ENCODE measurements around the gene KIFC3. TPM values are rescaled to one million over a fixed set of nuclear protein-coding genes. Genes with fewer than 3 reads are reported as not detected.

KIFC3 gene
- total and polyA plus RNA-seq, 2 of the 13 experiments (the other 11 are each of a cell fraction or from before 2014, with no cell fraction given): 42.1 to 45.3 TPM

DNA sequence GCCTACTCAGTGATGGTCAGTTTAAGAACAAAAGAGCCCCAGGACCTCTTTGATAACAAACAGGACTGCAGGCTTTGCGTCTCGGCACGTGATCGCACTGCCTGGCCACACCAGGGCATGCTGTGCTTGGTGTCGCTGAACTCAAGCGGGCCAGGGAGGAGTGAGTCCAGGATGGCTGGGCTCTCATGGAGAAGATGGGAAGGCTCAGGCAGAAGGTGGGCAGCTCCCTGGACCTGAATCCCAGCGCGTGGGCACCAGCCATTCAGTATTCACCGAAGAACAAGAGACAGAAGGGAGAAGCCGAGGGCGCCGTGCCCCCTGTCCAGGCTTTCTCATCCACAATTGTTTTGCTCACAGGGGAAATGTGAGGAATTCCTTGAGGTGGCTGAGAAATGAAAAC is 54.8 kb downstream of the KIFC3 start:
- Histone ChIP-seq H3K79me2 (ENCODE audit: insufficient read depth, low read length) (no peaks in the 10 kb centered on the region), H3K9ac (ENCODE audit: insufficient read depth, low read depth, low read length) (no peak overlapping the region), H3K27me3 (ENCODE audit: control insufficient read depth in 1 of 2, insufficient read depth in 2 of 2, low read length in 2 of 2) (no peaks in the 10 kb centered on the region), H3K4me3 (replicated peaks in 1 of 3; ENCODE audit: insufficient read depth in 1 of 3, low read depth in 2 of 3, low read length in 3 of 3) (no peak overlapping the region), H2AFZ (ENCODE audit: low read length) (no peak overlapping the region), H3K9me3 (ENCODE audit: low read length) (no peaks in the 10 kb centered on the region), H3K4me2 (ENCODE audit: low read depth, low read length) (no peak overlapping the region), H3K27ac (ENCODE audit: extremely low read length, insufficient read depth, low read length) (no peak overlapping the region), H3K4me1 (ENCODE audit: insufficient read depth, low read length) (no peaks in the 10 kb centered on the region), H4K20me1 (ENCODE audit: insufficient read depth, low read length) (no peaks in the 10 kb centered on the region), H3K36me3 (replicated peaks in 1 of 2; ENCODE audit: control insufficient read depth in 1 of 2, insufficient read depth in 2 of 2, low read length in 2 of 2) (peaks cover 13 to 24% of the 10 kb centered on the region in 2 experiments; a peak in 4 of 5 replicates)
- no peak for FAIRE-seq
- no peak for ATAC-seq
- POLR2A ChIA-PET: interaction anchor here (1.0 kb wide), 1 partner anchor 12 kb away, joined by 5 read pairs; the partner anchor contains the start of gene KATNB1
- TF ChIP-seq, protein P1, sequence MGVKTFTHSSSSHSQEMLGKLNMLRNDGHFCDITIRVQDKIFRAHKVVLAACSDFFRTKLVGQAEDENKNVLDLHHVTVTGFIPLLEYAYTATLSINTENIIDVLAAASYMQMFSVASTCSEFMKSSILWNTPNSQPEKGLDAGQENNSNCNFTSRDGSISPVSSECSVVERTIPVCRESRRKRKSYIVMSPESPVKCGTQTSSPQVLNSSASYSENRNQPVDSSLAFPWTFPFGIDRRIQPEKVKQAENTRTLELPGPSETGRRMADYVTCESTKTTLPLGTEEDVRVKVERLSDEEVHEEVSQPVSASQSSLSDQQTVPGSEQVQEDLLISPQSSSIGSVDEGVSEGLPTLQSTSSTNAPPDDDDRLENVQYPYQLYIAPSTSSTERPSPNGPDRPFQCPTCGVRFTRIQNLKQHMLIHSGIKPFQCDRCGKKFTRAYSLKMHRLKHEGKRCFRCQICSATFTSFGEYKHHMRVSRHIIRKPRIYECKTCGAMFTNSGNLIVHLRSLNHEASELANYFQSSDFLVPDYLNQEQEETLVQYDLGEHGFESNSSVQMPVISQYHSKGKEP (CRISPR knock-in tag; IDR thresholded peaks at IDR 0.05): no peak
- TF ChIP-seq, protein P2, sequence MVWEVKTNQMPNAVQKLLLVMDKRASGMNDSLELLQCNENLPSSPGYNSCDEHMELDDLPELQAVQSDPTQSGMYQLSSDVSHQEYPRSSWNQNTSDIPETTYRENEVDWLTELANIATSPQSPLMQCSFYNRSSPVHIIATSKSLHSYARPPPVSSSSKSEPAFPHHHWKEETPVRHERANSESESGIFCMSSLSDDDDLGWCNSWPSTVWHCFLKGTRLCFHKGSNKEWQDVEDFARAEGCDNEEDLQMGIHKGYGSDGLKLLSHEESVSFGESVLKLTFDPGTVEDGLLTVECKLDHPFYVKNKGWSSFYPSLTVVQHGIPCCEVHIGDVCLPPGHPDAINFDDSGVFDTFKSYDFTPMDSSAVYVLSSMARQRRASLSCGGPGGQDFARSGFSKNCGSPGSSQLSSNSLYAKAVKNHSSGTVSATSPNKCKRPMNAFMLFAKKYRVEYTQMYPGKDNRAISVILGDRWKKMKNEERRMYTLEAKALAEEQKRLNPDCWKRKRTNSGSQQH (CRISPR knock-in tag; IDR thresholded peaks at IDR 0.05; ENCODE audit: low read depth): no peak
- TF ChIP-seq, protein P3, sequence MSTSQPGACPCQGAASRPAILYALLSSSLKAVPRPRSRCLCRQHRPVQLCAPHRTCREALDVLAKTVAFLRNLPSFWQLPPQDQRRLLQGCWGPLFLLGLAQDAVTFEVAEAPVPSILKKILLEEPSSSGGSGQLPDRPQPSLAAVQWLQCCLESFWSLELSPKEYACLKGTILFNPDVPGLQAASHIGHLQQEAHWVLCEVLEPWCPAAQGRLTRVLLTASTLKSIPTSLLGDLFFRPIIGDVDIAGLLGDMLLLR (CRISPR knock-in tag; IDR thresholded peaks at IDR 0.05): no peak
- no peak for TF ChIP-seq GATAD1 (CRISPR knock-in tag; IDR thresholded peaks at IDR 0.05)
- no peak for TF ChIP-seq ZNF34 (CRISPR knock-in tag; IDR thresholded peaks at IDR 0.05; ENCODE audit: borderline replicate concordance)
- no peak for TF ChIP-seq CHD2 (IDR thresholded peaks at IDR 0.05; ENCODE audit: low read depth, low read length)
- no peak for TF ChIP-seq SAP130 (CRISPR knock-in tag; IDR thresholded peaks at IDR 0.05; ENCODE audit: low read depth)
- TF ChIP-seq NPAS2 (CRISPR knock-in tag; IDR thresholded peaks at IDR 0.05; ENCODE audit: borderline replicate concordance): no peak
- TF ChIP-seq ZIK1 (CRISPR knock-in tag; IDR thresholded peaks at IDR 0.05; ENCODE audit: borderline replicate concordance, low read depth): no peak
- TF ChIP-seq ZNF460 (CRISPR knock-in tag; IDR thresholded peaks at IDR 0.05; ENCODE audit: borderline replicate concordance): no peak
- TF ChIP-seq GABPA (IDR thresholded peaks at IDR 0.05; ENCODE audit: low read depth, low read length): no peak
- no peak for TF ChIP-seq GABPA (CRISPR knock-in tag; IDR thresholded peaks at IDR 0.05; ENCODE audit: low read depth)
- TF ChIP-seq MIER2 (CRISPR knock-in tag; IDR thresholded peaks at IDR 0.05): no peak
- no peak for TF ChIP-seq ZNF331 (CRISPR knock-in tag; IDR thresholded peaks at IDR 0.05)
- no peak for TF ChIP-seq RFX3 (CRISPR knock-in tag; IDR thresholded peaks at IDR 0.05)
- no peak for TF ChIP-seq ZNF788 (CRISPR knock-in tag; IDR thresholded peaks at IDR 0.05; ENCODE audit: borderline replicate concordance)
- TF ChIP-seq DNMT3B (CRISPR knock-in tag; conservative IDR thresholded peaks at IDR 0.05): no peak
- no peak for TF ChIP-seq MTF1 (CRISPR knock-in tag; IDR thresholded peaks at IDR 0.05)
- CTCF ChIA-PET (ENCODE audit: low intra/inter-chr PET ratio, low total read pairs): no interaction called here
- no peak for DNase-seq (ENCODE audit: low spot score)
- WGBS (ENCODE audit: low lambda C conversion rate): 97% methylated on average over 12 of the region's 12 CpGs
- intact Hi-C loops (cut with micrococcal nuclease; ENCODE audit: unreplicated experiment): no loop called here
- no TSS peak for BruUV-seq (replicated peaks)
- in situ Hi-C loops (cut with HindIII; ENCODE audit: extremely low pct_ligation_motif_present, low pct_unique_long_range_greater_than_20kb): no loop called here

Data from HepG2 (cell line).